Measurements from ENCODE around the gene ZFP1.

ZFP1 gene

GRCh38 chr16:75198135-75198600 lies 49.8 kb downstream of the ZFP1 start:
- no peak overlapping the region for H3K4me3 ChIP-seq (ENCODE audit: low read length)
- H3K9me3 ChIP-seq (replicated peaks; ENCODE audit: insufficient read depth, low read length): no peaks in the 10 kb centered on the region
- no peak overlapping the region for H3K4me2 ChIP-seq (ENCODE audit: low read depth, low read length)
- H3K36me3 ChIP-seq (replicated peaks; ENCODE audit: insufficient read depth, low read length): no peaks in the 10 kb centered on the region
- no peaks in the 10 kb centered on the region for H3F3A ChIP-seq (ENCODE audit: insufficient read depth, low read length)
- no peaks in the 10 kb centered on the region for H4K20me1 ChIP-seq (ENCODE audit: insufficient read depth, low read length)
- no peak overlapping the region for H3K27ac ChIP-seq (ENCODE audit: low read length)
- no peak for DNase-seq
- H3K79me2 ChIP-seq (ENCODE audit: low read length): no peaks in the 10 kb centered on the region
- H3K4me1 ChIP-seq (ENCODE audit: low read length): no peaks in the 10 kb centered on the region
- TF ChIP-seq CTCF (IDR thresholded peaks at IDR 0.05; ENCODE audit: low read length): no peak
- H3K9ac ChIP-seq (ENCODE audit: low read length): no peak overlapping the region
- no peak overlapping the region for H2AFZ ChIP-seq (ENCODE audit: low read length)
- no peaks in the 10 kb centered on the region for H3K9me2 ChIP-seq (replicated peaks; ENCODE audit: insufficient read depth, low read length)
- no peaks in the 10 kb centered on the region for H3K27me3 ChIP-seq (replicated peaks; ENCODE audit: insufficient read depth, low read length)

- H3K79me2 ChIP-seq (ENCODE audit: low read length): no peaks in the 10 kb centered on the region
- no peaks in the 10 kb centered on the region for H3K36me3 ChIP-seq (replicated peaks; ENCODE audit: insufficient read depth, low read length)
- H3K27me3 ChIP-seq (replicated peaks; ENCODE audit: insufficient read depth, low read length): no peaks in the 10 kb centered on the region
- H3K4me1 ChIP-seq (ENCODE audit: low read length): no peaks in the 10 kb centered on the region
- no peaks in the 10 kb centered on the region for H4K20me1 ChIP-seq (ENCODE audit: insufficient read depth, low read length)
- H3K4me3 ChIP-seq (ENCODE audit: low read length): no peak overlapping the region
- DNase-seq: no peak
- H3F3A ChIP-seq (ENCODE audit: insufficient read depth, low read length): no peaks in the 10 kb centered on the region
- no peak overlapping the region for H3K9ac ChIP-seq (ENCODE audit: low read length)
- H3K4me2 ChIP-seq (ENCODE audit: low read depth, low read length): no peak overlapping the region
- H3K9me2 ChIP-seq (replicated peaks; ENCODE audit: insufficient read depth, low read length): no peaks in the 10 kb centered on the region
- H3K9me3 ChIP-seq (replicated peaks; ENCODE audit: insufficient read depth, low read length): no peaks in the 10 kb centered on the region
- no peak for TF ChIP-seq CTCF (IDR thresholded peaks at IDR 0.05; ENCODE audit: low read length)
- TF ChIP-seq EZH2 (optimal IDR thresholded peaks at IDR 0.05; ENCODE audit: low read depth, low read length): no peak
- TF ChIP-seq EZH2phosphoT487 (IDR thresholded peaks at IDR 0.05; ENCODE audit: low read length): no peak
- no peak overlapping the region for H3K27ac ChIP-seq (ENCODE audit: low read length)
- no peak overlapping the region for H2AFZ ChIP-seq (ENCODE audit: low read length)
Observed at GRCh38 chr16:75202069-75202590, 53.8 kb downstream of the ZFP1 start.

GRCh38 chr16:75203096-75203495 lies 54.8 kb downstream of the ZFP1 start:
- H3K4me3 ChIP-seq (ENCODE audit: low read length): no peak overlapping the region
- H3K27me3 ChIP-seq (replicated peaks; ENCODE audit: insufficient read depth, low read length): no peaks in the 10 kb centered on the region
- no peaks in the 10 kb centered on the region for H3K4me1 ChIP-seq (ENCODE audit: low read length)
- H3K9me2 ChIP-seq (replicated peaks; ENCODE audit: insufficient read depth, low read length): no peaks in the 10 kb centered on the region
- TF ChIP-seq EZH2phosphoT487 (IDR thresholded peaks at IDR 0.05; ENCODE audit: low read length): no peak
- no peak for TF ChIP-seq CTCF (IDR thresholded peaks at IDR 0.05; ENCODE audit: low read length)
- TF ChIP-seq EZH2 (optimal IDR thresholded peaks at IDR 0.05; ENCODE audit: low read depth, low read length): no peak
- H3K9me3 ChIP-seq (replicated peaks; ENCODE audit: insufficient read depth, low read length): no peaks in the 10 kb centered on the region
- H3K4me2 ChIP-seq (ENCODE audit: low read depth, low read length): no peak overlapping the region
- no peak overlapping the region for H2AFZ ChIP-seq (ENCODE audit: low read length)
- no peaks in the 10 kb centered on the region for H3K36me3 ChIP-seq (replicated peaks; ENCODE audit: insufficient read depth, low read length)
- no peak for DNase-seq
- H3F3A ChIP-seq (ENCODE audit: insufficient read depth, low read length): no peaks in the 10 kb centered on the region
- H4K20me1 ChIP-seq (ENCODE audit: insufficient read depth, low read length): no peaks in the 10 kb centered on the region
- H3K27ac ChIP-seq (ENCODE audit: low read length): no peak overlapping the region
- H3K79me2 ChIP-seq (ENCODE audit: low read length): no peaks in the 10 kb centered on the region
- H3K9ac ChIP-seq (ENCODE audit: low read length): no peak overlapping the region

All from MM.1S (cell line).